Measurements from ENCODE around the gene PRIM2.
"Not testable (repeated sequence)": the region's sequence is repeated elsewhere in the genome, so short reads cannot be mapped to it uniquely, and the experiment has no call there.

Gene PRIM2

GRCh38 chr6:57515171-57515570 is 197.7 kb downstream of the PRIM2 start:
- not testable (repeated sequence) for DNase-seq

GRCh38 chr6:57515845-57516244 is 198.4 kb downstream of the PRIM2 start:
- DNase-seq: not testable (repeated sequence)

GRCh38 chr6:57516776-57517175 is 199.3 kb downstream of the PRIM2 start:
- not testable (repeated sequence) for DNase-seq

- DNase-seq: not testable (repeated sequence)
Measured at GRCh38 chr6:57519198-57519597, 201.8 kb downstream of the PRIM2 start.

DNA sequence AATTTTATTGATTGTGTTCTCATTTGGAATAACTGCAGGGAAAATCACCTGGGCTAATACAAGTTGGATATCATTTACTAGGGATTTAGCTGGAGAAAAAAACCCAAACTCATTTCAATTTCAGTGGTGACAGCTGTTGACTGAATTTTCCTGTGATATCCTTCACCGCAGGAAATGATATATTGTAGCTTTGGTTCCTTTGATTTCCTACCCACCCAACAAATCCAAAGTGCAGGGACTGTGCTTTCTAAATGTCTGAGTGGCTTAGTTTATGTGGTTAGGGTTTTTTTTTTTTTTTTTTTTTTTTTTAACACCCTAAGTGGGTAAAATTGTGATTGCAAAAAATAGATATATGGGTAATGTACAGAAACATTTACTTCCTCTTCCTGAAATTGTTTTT is 203.7 kb downstream of the PRIM2 start:
- DNase-seq: not testable (repeated sequence)

- not testable (repeated sequence) for DNase-seq
Measured at GRCh38 chr6:57523221-57523620, 205.8 kb downstream of the PRIM2 start.

DNA sequence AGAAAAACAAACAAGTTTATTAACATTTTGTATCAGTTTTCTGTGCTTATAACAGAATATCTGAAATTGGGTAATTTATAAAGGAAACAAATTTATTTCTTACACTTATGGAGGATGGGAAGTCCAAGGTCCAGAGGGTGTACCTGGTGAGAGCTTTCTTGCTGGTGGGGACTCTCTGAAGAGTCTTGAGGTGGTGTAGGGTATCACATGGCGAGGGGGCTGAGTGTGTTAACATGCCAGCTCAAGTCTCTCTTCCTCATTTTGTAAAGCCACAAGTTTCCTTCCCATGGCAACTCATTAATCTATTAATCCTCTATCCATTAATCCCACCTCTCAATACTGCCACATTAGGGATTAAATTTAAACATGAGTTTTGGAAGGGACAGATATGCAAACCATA is 212.3 kb downstream of the PRIM2 start:
- DNase-seq: not testable (repeated sequence)

- not testable (repeated sequence) for DNase-seq
Measured at GRCh38 chr6:57532660-57533059, 215.2 kb downstream of the PRIM2 start.

GRCh38 chr6:57535121-57535520 is 217.7 kb downstream of the PRIM2 start:
- not testable (repeated sequence) for DNase-seq

DNA sequence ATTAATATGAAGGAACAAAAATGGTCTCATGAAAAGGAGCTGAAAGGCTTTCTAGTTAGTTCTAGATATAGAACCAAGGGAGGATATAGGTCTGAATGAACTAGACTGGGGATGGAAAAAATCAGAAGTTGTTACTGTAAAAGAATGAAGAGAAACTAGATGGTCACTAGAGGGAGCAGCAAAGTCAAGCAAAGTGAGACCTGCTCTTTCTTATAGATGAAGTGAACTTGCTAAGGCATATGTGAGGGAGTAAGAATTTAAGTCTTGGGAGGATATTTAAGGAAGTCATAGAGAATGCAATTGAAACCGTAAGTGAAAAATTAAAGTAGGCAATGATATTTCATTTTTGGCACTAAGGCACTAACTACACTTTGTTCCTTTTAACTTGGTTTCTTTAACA is 218.6 kb downstream of the PRIM2 start:
- DNase-seq: not testable (repeated sequence)

GRCh38 chr6:57537916-57538315 is 220.5 kb downstream of the PRIM2 start:
- not testable (repeated sequence) for DNase-seq

- not testable (repeated sequence) for DNase-seq
Measured at GRCh38 chr6:57551961-57552360, 234.5 kb downstream of the PRIM2 start.

GRCh38 chr6:57557855-57558254 is 240.4 kb downstream of the PRIM2 start:
- not testable (repeated sequence) for DNase-seq

DNA sequence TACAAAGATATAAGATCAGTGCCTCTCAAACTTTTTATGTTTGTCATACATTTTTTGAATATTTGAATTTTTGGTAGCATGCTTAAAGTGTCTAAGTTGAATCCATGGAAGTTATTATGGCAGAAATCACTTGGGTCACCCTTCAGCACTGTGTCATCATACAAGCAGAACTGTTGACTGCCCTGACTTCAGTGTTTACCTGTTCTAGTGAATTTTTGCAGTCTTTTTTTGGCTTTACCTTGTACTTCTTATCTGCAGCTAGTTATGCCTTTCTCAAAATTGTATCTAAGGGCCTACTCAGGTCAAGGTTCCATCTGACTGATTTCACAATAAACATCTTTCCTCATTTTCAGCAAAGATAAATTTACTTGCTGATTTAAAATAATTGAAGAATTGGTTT is 241.7 kb downstream of the PRIM2 start:
- not testable (repeated sequence) for DNase-seq

GRCh38 chr6:57562233-57562632 is 244.8 kb downstream of the PRIM2 start:
- not testable (repeated sequence) for DNase-seq

- DNase-seq: not testable (repeated sequence)
Measured at GRCh38 chr6:57572119-57572518, 254.7 kb downstream of the PRIM2 start.

GRCh38 chr6:57572844-57573243 is 255.4 kb downstream of the PRIM2 start:
- DNase-seq: not testable (repeated sequence)

GRCh38 chr6:57577023-57577422 is 259.6 kb downstream of the PRIM2 start:
- DNase-seq: not testable (repeated sequence)

GRCh38 chr6:57579489-57579888 is 262.1 kb downstream of the PRIM2 start:
- not testable (repeated sequence) for DNase-seq

DNA sequence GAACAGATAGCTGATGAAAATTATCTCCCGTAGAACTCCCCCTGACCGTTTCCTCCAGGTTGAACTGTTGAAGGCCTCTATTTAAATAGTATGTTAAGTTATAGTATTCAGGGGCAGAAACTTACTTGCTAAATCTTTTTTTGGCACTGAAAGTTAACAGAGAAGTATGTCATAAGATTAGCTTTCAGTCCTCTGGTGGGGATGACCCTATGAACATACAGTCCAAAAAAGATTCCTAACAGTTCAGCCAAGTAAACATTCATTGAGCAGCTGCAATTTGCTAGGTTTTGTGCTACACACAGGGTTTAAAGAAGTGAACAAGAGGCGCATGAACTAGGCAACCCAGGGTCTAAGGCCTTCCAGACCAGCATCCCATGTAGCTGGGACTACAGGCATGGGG is 264.2 kb downstream of the PRIM2 start:
- DNase-seq: not testable (repeated sequence)

- DNase-seq: not testable (repeated sequence)
Measured at GRCh38 chr6:57601105-57601504, 283.7 kb downstream of the PRIM2 start.

DNA sequence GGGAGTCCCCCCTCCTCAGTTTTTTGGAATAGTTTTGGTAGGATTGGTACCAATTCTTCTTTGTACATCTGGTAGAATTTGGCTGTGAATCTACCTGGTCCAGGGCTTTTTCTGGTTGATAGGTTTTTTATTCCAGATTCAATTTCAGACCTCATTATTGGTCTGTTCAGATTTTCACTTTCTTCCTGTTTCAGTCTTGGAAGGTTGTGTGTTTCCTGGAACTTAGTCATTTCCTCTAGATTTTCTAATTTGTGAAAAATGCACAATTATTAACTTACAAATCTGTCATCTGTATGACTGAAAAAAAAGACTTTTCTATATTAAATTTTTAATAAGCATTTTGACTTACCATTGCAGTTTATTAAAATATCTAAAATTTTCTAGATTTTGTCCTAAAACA is 287.9 kb downstream of the PRIM2 start:
- not testable (repeated sequence) for DNase-seq

DNA sequence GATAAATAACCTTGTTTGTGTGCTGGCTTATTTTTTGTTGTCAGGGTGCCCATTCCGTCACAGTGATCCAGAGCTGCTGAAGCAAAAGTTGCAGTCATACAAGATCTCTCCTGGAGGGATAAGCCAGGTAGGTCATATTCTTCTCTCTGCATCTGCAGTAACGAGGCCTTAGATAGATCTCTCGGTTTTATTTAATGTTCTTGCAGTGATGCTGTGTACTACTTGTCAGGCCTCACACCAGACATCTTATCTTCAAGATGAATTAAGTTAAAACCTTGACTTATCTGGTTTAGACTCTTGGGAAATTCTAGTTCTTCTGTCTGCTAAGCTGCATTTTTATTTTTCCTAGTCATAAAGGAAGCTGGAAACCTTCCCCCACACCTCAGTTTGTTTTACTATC is 288.9 kb downstream of the PRIM2 start:
- not testable (repeated sequence) for DNase-seq

GRCh38 chr6:57610612-57611011 is 293.2 kb downstream of the PRIM2 start:
- DNase-seq: not testable (repeated sequence)

DNA sequence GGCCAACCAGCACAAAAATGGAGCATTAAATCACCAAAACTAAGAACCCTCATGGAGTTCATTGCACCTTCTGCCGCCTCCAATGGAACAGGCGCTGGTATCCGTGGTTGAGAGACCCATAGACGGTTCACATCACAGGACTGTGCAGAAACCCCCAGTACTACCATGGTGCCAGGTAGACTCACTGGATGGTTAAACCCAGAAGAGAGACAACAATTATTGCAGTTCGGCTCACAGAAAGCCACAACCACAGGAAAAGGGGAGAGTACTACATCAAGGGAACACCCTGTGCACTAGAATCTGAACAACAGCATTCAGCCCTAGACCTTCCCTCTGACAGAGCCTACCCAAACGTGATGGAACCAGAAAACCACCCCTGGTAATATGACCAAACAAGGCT is 301.5 kb downstream of the PRIM2 start:
- DNase-seq: not testable (repeated sequence)

Measured in NCI-H1105 (cell line).